Sciatic nerve (tissue), 2 donors: Measurements from ENCODE around the gene MIOX. TPM values are rescaled to one million over a fixed set of nuclear protein-coding genes. Genes with fewer than 3 reads are reported as not detected.

Source experiments
- ATAC-seq: fragments of 200-7000 bp; cut with Tn5 transposase; one replicate; pipeline ENCODE4 v1.9.1; 2020; ENCODE audit warnings: mild to moderate bottlenecking, moderate library complexity
- DNase-seq: peaks from one replicate; pipeline ENCODE4 v3.0.0-alpha.2; 2020; ENCODE audit warnings: low spot score
- intact Hi-C: fragments of 100-400 bp; cut with DNase I; formaldehyde crosslinking; loops from one replicate; pipeline ENCODE4 v1.14.2; 2022
- total RNA-seq: library from RNA; stranded (reverse); fragmentation: NEBNext Ultra II Directional; extraction: Animal tissue kit (Norgen Biotek cat#: 25700); gene quantifications from one replicate; pipeline ENCODE4 v1.2.1, GENCODE V29; 2021
- donor health status: DM: no; HTN: no; CAD: no.
- donor health status: DM: no; HTN: no; CAD: no.

MIOX gene
- total RNA-seq, 1 donor from 2014 or later, result not detected

DNA sequence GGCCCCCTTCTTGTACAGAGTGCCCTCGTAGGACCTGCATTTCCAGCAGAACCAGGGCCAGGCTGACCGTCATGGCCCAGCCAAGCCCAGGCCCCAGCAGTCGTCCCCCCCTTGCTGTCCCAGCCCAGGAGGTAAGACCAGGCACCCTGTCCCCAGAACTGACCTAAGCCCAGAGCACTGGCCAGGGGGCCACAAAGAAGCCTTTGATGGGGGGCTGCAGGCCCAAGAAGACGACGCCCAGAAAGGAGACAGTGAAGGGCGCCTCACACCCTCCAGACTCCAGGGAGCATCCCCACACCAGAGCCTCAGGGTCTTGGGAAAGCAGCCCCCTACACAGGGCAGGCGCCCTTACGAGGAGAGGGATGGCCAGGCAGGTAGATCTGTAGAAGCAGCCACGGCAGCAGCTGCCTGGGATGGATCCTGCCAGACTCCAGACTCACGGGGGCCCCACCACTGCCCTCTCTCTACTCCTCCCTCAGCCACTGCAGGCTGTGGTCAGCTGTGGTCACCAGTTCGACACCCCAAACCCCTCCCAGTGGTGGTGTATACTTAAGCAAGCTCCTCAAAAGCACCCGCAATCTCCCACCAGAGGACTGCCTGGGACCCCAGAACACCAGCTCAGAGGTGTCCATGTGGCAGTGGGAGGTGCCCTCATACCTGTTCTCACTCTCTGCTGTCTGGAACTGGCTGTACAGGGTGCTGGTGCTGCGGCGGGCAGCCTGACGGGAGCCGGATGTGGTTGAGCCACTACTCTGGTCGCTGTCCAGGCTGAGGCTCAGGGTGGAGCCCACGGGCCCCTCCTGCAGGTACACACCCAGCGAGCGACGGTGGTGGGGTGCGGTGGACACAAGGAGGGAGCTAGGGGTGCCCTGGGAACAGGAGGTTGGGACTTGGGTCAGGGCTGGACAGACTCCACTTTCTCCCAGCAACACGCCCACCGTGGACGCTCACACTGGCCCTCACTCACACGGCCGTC is 38.8 kb upstream of the MIOX start:
- no peak for DNase-seq
- no peak for ATAC-seq
- intact Hi-C loops, result no loop called here

DNA sequence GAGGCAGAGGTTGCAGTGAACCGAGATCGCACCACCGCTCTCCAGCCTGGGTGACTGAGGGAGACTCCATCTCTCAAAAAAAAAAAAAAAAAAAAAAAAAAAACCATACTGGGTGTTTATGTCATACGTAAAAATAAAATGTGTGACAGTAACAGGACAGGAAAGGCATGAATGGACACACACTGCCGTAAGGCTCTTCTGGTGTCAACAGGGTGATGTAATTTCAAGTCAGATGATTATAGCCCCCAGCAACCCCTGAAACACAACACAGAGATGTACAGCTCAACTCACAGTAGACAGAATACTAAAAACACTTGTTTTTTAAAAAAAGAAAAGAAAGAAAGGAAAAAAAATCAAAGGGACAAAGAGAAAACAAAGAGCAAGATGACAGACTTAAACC is 34.0 kb upstream of the MIOX start:
- DNase-seq (no peak), ATAC-seq (no peak)
- intact Hi-C loops, result no loop called here

DNA sequence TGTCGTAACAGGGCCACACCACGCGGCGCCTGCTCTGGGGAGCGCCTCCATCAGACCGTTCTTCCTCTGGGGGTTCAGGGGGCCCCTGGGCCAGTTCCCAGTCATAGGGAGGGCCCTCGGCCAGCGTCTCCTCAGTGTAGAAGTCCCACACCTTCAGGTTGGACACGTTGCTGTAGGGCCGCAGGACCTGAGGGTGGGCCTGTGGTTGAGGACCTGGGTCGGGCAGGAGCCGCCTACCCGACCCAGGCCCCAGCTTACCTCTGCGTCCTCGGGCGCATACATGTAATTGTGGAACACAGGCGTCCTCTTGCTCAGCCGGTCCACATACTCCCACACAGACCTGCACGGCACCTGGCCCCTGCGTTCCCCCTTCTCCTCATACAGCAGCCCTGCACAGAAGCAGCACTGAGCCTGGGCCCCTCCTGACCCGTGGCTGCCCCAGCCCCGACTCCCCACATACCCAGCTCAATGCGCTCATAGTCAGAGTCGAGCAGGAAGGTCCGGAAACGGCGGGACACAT is 32.0 kb upstream of the MIOX start:
- ATAC-seq (no peak), DNase-seq (no peak)
- intact Hi-C loops, result no loop called here

DNA sequence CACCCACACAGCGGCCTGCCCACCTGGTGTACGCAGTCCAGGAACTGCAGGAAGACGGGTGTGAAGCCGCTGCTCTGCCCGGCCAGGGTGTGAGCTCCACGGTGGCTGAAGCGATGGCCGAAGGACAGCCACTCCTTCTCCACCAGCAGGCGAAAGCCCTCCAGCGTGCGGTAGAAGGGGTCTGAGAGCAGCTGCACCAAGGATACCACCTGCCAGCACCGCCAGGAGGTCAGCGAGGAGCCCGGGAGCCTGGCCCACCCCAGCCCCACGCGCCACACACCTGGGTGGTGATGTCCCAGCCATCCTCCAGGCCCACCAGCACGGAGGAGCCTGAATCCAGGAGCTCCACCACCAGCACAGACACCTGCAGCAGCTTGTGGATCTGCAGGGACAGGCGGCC is 31.5 kb upstream of the MIOX start:
- DNase-seq (no peak), ATAC-seq (no peak)
- intact Hi-C loops, result no loop called here

DNA sequence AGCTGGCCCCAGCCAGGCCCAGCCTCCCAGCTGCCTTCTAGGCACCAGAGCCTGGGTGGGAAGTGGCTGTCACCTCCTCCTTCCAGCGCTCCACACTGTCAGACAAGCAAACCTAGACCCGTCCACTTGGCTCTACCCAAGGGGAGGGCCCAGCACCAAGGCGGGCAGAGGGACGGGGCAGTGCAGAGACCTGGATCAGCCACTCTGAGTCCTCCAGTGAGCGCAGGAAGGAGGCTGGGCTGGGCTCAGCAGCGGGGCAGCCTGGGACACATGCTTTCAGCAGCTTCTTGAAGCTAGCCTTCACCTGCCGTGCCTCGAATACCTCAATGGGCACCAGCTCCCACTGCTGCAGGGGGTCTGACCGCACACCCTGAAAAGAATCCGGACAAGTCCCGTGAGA is 30.6 kb upstream of the MIOX start:
- intact Hi-C loops, result no loop called here
- no peak for ATAC-seq
- DNase-seq, result no peak

DNA sequence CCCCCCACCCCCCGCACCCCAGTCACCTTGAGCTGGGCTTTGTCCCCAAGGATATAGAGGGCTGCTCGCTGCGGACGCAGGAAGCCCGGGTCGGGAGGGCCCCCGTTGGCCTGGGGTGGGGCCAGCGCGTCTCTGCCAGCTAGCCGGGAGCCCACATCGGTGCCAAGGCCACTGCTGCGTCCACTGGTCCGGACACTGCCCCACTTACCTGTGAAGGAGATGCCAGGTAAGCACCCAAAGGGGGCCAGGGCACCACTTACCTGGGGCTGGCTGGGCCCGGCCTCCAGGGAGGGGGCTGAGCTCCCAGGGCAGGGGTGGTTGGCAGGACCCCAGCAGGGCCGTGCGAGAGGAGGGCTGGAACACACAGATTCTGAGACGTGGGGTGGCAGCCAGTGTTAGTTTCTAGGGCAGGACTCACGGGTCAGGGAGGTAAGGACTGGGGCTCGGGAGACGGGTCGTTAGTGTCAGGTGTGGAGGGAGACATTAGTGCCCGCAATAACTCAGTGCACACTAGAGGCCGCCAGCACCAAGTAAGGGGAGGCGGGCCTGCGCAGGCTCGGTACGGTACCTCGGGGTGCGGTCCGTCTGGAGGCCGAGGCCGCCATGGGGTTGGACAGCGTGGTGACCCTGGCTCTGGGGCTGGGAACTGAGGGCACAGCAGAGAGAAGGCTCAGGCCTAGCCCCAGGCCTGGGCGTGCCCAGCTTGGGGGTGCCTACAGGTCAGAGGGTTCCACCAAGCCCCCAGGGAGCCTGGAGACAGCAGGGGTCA is 30.0 kb upstream of the MIOX start:
- DNase-seq (no peak), ATAC-seq (no peak)
- intact Hi-C loops, result no loop called here

DNA sequence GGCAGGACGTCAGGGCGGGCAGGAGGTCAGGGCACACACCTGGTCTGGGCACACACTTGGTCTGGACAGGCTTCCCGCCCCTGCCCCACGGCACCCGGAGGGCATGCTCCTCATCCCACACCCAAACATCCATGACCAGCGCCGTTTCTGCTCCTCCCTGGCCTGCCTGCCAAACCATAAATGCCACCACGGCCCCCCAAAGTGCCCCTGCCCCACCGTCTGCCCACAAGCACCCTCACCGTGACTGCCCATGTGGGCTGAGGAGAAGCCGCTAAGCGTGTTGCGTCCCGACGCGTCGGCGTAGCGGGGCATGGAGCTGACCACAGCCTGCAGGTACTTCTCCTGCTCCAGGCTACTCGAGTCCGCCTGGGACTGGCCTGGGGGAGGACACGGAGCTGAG is 27.6 kb upstream of the MIOX start:
- ATAC-seq (no peak), DNase-seq (no peak)
- intact Hi-C loops, result no loop called here

DNA sequence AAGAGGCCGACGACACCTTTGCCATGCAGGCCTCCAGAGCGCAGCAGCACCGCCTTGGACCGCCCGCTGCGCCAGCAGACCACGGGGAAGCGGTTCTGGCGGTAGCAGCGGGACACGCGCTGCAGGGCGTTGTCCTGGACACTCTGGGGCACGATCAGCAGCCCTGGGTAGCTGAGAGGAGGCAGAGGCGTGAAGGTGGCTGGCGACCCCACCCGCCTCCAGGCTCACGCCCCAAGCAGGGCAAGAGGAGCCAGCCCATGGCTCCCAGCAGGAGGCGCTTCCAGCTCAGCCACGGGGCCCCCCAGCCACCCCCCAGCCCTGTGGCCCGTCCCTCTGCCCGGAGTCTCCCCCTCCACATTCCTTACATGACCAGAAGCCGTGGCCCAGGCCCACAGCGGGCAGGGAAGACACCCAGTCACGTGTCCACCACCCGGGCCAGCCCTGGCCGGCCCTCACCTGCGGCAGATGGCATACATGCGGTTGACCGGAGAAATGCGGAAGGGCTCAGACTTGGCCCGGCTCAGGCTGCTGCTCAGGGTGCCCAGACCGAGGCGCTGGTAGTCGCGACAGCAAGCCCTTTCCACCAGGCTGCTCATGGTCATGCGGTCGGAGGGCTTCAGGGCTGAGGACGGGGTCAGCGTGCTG is 27.0 kb upstream of the MIOX start:
- intact Hi-C loops, result no loop called here
- ATAC-seq, result no peak
- no peak for DNase-seq

DNA sequence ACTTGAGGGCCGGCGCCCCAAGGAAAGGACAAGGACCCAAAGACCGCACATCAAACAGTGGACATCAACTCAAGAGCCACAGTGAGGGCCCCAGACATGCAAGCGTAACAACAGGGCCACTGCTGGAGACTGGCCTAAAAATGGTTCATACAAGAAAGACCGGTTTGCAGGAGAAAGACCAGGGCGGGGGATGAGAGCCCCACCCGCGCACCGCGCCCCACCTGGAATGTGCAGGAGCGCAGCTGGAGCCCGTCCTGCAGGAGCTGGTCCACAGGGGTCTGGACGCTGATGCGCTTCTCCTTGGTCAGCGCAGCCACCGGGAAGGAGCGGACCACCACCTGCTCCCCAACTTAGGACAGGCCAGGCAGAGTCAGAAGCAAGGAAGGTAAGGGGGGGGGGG is 25.7 kb upstream of the MIOX start:
- no peak for ATAC-seq
- intact Hi-C loops, result no loop called here

DNA sequence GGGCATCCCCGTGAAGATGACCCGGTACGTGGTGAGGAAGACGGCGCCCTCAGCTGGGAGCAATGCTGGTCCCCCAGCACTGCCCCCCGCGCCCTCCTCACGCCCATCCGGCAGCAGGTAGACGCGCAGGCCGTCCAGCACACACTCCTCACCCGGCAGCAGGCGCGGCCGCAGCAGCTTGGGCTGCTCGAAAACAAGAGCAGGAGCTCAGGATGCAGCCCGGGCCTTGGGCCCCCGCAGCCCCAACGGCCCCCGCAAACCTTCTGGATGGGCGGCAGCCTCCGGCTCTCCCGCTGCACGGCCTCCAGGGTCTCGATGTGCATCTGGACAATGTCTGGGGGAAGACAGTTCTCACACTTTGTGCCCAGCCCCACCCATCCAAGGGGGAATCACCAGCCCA is 25.1 kb upstream of the MIOX start:
- ATAC-seq (no peak), DNase-seq (no peak)
- intact Hi-C loops, result no loop called here

More for the DNA sequence above, 25.7 kb upstream of the MIOX start:
- no peak for DNase-seq

DNA sequence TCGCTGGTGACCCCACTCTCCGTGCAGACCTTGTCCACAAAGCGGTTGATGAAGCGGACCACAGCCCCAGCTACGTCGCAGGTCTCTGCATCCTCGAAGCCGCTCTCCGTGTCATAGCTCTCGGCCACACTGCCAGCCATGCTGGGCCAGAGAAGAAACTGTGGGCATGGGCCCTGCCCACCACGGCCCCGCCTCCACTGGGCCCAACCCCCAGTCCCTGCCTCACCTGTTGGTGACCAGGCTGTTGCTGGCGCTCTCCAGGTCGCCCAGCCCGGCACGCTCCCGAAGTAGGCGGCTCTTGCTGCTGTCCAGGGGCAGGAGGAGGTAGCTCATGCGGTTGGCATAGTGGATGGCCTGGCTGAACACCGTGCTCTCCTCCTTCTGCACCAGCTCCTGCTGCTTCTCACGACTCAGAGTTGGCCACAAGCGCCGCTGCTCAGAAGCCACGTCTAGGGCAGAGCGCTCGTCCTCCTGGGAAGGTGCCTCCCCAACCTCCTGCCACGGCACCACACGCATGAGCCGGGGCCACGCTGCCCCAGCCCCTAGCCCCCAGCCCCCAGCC is 24.6 kb upstream of the MIOX start:
- ATAC-seq, result no peak
- intact Hi-C loops, result no loop called here

DNA sequence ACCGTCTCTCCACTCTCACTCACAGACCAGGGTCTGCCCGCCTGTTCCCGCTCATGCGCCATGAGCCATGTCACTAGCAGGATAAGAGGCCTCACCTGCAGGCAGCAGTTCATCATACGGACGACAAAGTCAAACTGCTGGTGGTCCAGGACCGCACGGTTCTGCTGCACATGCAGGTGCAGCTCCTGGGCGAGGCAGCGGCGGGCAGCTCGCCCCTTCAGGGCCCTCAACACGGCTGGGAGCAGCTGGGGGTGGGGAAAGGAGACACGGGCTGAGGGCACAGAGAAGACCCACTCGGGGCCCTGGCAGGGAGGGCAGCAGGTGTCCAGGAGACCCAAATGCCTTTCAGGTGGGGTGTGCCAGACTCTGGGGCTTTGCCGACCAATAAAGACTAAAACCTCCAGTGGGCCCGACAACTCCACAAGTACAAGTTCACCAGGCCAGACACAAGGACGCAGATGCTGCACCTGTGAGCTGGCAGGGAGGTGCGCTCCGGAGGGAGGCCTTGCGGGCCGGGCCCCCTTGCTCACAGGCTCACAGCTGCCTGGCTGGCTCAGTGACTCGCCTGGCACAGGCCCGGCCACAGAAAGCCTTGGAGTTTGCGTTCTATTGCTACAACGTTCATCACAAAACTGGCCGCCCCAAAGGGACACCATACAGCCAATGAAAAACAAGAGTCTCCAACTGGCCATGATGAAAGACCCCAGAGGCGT is 23.3 kb upstream of the MIOX start:
- no peak for ATAC-seq
- no peak for DNase-seq
- intact Hi-C loops, result no loop called here

More for the DNA sequence above, 24.6 kb upstream of the MIOX start:
- no peak for DNase-seq

DNA sequence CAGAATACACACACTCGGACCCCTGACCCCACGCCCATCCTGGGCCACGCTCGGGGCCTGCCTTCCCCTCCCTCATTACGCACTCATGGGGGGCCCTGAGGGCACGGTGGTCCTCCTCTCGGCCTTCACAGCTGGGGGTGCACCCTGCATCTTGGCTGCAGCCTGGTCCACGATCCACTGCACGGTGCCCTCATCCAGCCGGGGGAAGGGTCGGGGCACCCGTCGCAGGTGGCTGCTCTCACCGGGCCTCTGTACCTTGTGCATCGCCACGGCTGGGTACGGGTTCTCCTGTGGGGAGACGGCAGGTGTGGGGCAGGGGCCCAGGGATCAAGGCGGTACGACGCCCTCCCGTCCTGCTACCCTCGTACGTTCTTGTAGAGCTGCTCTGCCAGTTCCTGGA is 22.2 kb upstream of the MIOX start:
- no peak for DNase-seq
- intact Hi-C loops, result no loop called here
- no peak for ATAC-seq

DNA sequence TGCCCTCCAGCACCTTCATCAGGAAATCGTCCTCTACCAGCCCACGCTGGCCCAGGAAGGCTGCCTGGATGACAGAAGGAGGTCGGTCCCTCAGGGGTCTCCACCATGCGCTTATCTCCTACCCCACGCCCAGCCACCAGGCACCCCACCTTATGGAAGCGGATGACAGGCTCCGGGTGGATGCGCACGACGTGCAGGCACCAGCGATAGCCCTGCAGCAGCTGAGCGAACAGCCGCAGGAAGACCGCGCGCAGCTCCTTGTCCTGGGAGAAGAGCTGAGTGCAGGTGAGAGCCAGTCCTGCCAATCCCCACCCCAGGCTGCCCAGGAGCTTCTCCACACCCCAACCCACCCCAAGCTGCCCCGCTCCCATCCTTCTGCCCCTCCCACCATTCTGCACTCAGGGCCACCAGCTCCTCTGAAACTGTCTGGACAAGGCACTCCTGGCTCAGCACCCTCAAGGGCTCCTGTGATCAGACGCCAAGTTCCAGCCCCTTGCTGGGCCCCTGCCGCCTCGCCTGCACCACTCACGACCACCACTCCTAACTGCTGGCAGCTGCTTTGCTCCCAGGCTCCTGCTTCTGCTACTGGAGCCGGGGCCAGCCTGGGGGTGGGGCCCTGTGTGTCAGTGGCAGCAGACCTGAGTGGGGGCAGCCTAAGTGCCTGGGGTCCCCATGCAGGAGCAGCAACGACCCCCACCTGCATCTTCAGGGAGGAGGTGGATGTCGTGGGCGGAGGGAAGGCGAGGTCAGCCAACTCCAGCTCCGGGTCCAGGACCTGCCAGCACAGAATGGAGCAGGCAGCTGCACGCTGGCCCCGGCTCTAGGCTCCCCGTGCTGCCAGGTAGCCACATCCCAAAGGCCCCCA is 21.4 kb upstream of the MIOX start:
- DNase-seq (no peak), ATAC-seq (no peak)
- intact Hi-C loops, result no loop called here

DNA sequence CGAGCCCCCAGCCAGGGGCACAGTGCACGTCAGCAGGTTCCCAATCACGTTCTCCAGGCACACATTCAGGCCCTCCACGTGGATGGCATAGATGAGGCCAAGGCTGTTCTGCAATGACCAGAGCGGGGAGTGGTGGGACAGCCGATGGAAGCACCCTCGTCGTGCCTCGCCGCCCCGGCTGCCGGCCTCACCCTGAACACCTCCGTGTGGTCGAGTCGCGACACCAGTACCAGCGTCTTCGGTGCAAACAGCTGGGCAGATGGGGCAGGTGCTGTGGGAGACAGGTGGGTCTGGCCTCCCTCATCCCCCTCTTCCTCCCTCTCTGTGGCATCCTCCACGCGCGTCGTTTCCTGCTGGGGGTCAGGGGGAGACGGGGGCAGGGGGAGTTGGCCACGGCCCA is 19.3 kb upstream of the MIOX start:
- ATAC-seq (no peak), DNase-seq (no peak)
- intact Hi-C loops, result no loop called here

DNA sequence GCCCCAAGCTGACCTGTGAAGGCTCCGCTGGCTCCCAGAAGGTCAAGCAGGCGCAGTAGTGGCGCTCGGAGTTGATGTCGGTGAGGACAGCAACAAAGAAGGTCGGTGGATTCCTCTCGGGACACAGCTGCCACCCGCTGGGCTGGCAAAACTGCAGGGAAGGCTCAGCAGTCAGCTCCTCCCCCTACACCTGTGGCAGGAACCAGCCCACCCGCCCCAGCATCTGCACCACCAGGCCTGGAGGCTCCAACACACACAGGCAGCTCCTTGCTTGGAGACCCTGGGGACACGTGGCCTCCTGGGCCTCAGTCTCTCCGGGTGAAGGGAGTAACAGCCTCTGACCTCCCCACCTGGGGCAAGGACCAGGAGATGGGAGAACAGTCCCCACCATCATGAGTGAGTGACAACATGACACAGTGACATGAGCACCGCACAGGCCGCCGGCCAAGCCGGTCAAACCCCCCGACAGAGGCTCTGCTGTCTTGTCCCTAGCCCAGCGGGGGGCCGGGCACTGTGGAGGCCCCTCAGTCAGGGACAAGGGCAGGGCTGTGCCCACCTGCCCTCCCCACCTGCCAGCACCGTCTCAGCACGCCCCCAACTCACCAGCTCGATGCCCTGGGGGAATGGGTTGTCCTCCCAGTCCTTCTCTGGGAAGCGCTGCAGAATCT is 18.8 kb upstream of the MIOX start:
- ATAC-seq, result no peak
- intact Hi-C loops, result no loop called here
- DNase-seq, result no peak

DNA sequence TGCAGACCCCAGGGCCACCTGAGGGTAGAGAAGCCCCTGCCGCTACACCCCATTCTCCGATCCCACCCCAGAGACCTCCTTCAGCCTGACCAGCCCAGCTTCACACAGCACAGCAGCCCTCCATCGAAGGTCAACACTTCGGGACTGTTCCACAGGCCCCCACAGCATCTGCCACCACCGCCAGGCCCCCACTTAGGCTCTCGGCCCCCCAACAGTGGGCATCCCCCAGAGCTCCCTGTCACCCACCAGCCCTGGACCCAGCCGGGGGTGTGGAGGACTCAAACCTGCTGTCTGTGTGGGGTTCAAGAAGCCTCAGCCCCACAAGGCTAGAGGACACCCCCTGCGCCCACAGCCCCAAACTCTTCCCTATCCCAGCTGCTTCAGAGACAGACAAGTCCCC is 18.0 kb upstream of the MIOX start:
- intact Hi-C loops, result no loop called here
- ATAC-seq (no peak), DNase-seq (no peak)
